HG02610 (cell line): ENCODE results near the gene UCKL1.
A peak's percentile ranks its signal among the peaks of the same experiment; 100 is the strongest.
"Not testable (repeated sequence)": the region's sequence is repeated elsewhere in the genome, so short reads cannot be mapped to it uniquely, and the experiment has no call there.

Experiments
- ATAC-seq: cut with Tn5 transposase; IDR thresholded peaks from one replicate; pipeline ENCODE4 v1.9.1; 2021; ENCODE audit warnings: mild to moderate bottlenecking, moderate library complexity; ENCODE audit not compliant: unreplicated experiment

Gene UCKL1

GRCh38 chr20:63926298-63926697 lies 29.9 kb downstream of the UCKL1 start:
- no peak for ATAC-seq

- no peak for ATAC-seq
Observed at GRCh38 chr20:63924241-63924640, 32.0 kb downstream of the UCKL1 start.

GRCh38 chr20:63923651-63924050 lies 32.6 kb downstream of the UCKL1 start:
- ATAC-seq = no peak

GRCh38 chr20:63920226-63920625 lies 36.0 kb downstream of the UCKL1 start:
- ATAC-seq = no peak

GRCh38 chr20:63919130-63919529 lies 37.1 kb downstream of the UCKL1 start:
- no peak for ATAC-seq

GRCh38 chr20:63917811-63918210 lies 38.4 kb downstream of the UCKL1 start:
- ATAC-seq = no peak

- ATAC-seq = not testable (repeated sequence)
Observed at GRCh38 chr20:63916371-63916939, 39.8 kb downstream of the UCKL1 start.

- no peak for ATAC-seq
Observed at GRCh38 chr20:63915471-63915870, 40.7 kb downstream of the UCKL1 start.

GRCh38 chr20:63913768-63914167 lies 42.4 kb downstream of the UCKL1 start:
- ATAC-seq = no peak

GRCh38 chr20:63911176-63911575 lies 45.0 kb downstream of the UCKL1 start:
- no peak for ATAC-seq

GRCh38 chr20:63908008-63908682 lies 48.1 kb downstream of the UCKL1 start:
- peak; percentile 38 for ATAC-seq

GRCh38 chr20:63903796-63904561 lies 52.2 kb downstream of the UCKL1 start:
- ATAC-seq = no peak

GRCh38 chr20:63900413-63900812 lies 55.8 kb downstream of the UCKL1 start:
- no peak for ATAC-seq

- ATAC-seq = no peak
Observed at GRCh38 chr20:63898882-63899558, 57.2 kb downstream of the UCKL1 start.

GRCh38 chr20:63897978-63898561 lies 58.1 kb downstream of the UCKL1 start:
- ATAC-seq = no peak

GRCh38 chr20:63896264-63897105 lies 59.7 kb downstream of the UCKL1 start:
- ATAC-seq = no peak

GRCh38 chr20:63895952-63896263 lies 60.3 kb downstream of the UCKL1 start:
- ATAC-seq = no peak

- peak; percentile 4 for ATAC-seq
Observed at GRCh38 chr20:63895202-63895951, 60.8 kb downstream of the UCKL1 start.

GRCh38 chr20:63894358-63895201 lies 61.6 kb downstream of the UCKL1 start, which contains the start of gene DNAJC5:
DNAJC5 (plus strand) TSS chr20:63895126; CDS start chr20:63928346, 33,220 bp downstream.
- ATAC-seq = peak; percentile 78
